Endometrium (tissue), 2 donors: ENCODE data around the gene LRRC32.
A peak's percentile ranks its signal among the peaks of the same experiment; 100 is the strongest.

Experiments used
- FAIRE-seq: peaks from 2 replicates; lab custom pipeline; 2012; peaks lifted over from hg19 to GRCh38; lab: Jason Lieb, UNC
- donor health status: control.
- donor health status: control.

Gene LRRC32

GRCh38 chr11:76670485-76671236 lies at the start of gene LRRC32:
Gene LRRC32 (minus strand): TSS chr11:76670747. CDS start chr11:76665954, 4,793 bp downstream.
- FAIRE-seq, result no peak

- no peak for FAIRE-seq
Observed at GRCh38 chr11:76719686-76720085, 49.1 kb upstream of the LRRC32 start.

GRCh38 chr11:76719281-76719680 lies 48.7 kb upstream of the LRRC32 start:
- no peak for FAIRE-seq

- FAIRE-seq, result no peak
Observed at GRCh38 chr11:76717816-76718215, 47.3 kb upstream of the LRRC32 start.

- no peak for FAIRE-seq
Observed at GRCh38 chr11:76717369-76717768, 46.8 kb upstream of the LRRC32 start.

- FAIRE-seq, result no peak
Observed at GRCh38 chr11:76716268-76716667, 45.7 kb upstream of the LRRC32 start.

- no peak for FAIRE-seq
Observed at GRCh38 chr11:76714493-76714892, 43.9 kb upstream of the LRRC32 start.

- no peak for FAIRE-seq
Observed at GRCh38 chr11:76713499-76713898, 43.0 kb upstream of the LRRC32 start.

GRCh38 chr11:76712125-76712524 lies 41.6 kb upstream of the LRRC32 start:
- no peak for FAIRE-seq

GRCh38 chr11:76709756-76710155 lies 39.2 kb upstream of the LRRC32 start:
- FAIRE-seq, result no peak

- no peak for FAIRE-seq
Observed at GRCh38 chr11:76708972-76709660, 38.6 kb upstream of the LRRC32 start.

- FAIRE-seq, result no peak
Observed at GRCh38 chr11:76707293-76707825, 36.8 kb upstream of the LRRC32 start.

- FAIRE-seq, result no peak
Observed at GRCh38 chr11:76706667-76707066, 36.1 kb upstream of the LRRC32 start.

- no peak for FAIRE-seq
Observed at GRCh38 chr11:76705826-76706225, 35.3 kb upstream of the LRRC32 start.

- FAIRE-seq, result no peak
Observed at GRCh38 chr11:76704171-76704948, 33.8 kb upstream of the LRRC32 start.

- no peak for FAIRE-seq
Observed at GRCh38 chr11:76703707-76704106, 33.2 kb upstream of the LRRC32 start.

GRCh38 chr11:76702336-76703128 lies 32.0 kb upstream of the LRRC32 start:
- FAIRE-seq, result no peak

GRCh38 chr11:76701294-76702040 lies 30.9 kb upstream of the LRRC32 start:
- FAIRE-seq, result no peak

GRCh38 chr11:76700177-76701100 lies 29.9 kb upstream of the LRRC32 start:
- FAIRE-seq, result peak; percentile 70
